ENCODE data around the gene C11orf87.

Gene C11orf87

GRCh38 chr11:109421981-109422869, at the start of gene C11orf87:
Gene C11orf87, plus strand, starts transcription at chr11:109422190. Its CDS starts 1,444 bp downstream, at chr11:109423634.
- no peak for DNase-seq

- DNase-seq = no peak
Measured at GRCh38 chr11:109374032-109374431, 48.0 kb upstream of the C11orf87 start.

- DNase-seq = no peak
Measured at GRCh38 chr11:109374441-109374840, 47.5 kb upstream of the C11orf87 start.

GRCh38 chr11:109377039-109377742, 44.8 kb upstream of the C11orf87 start:
- DNase-seq = no peak

- DNase-seq = no peak
Measured at GRCh38 chr11:109378034-109378433, 44.0 kb upstream of the C11orf87 start.

GRCh38 chr11:109383306-109383705, 38.7 kb upstream of the C11orf87 start:
- DNase-seq = no peak

- DNase-seq = no peak
Measured at GRCh38 chr11:109384873-109385272, 37.1 kb upstream of the C11orf87 start.

GRCh38 chr11:109388982-109389381, 33.0 kb upstream of the C11orf87 start:
- no peak for DNase-seq

- DNase-seq = no peak
Measured at GRCh38 chr11:109390752-109391151, 31.2 kb upstream of the C11orf87 start.

- DNase-seq = no peak
Measured at GRCh38 chr11:109401545-109401944, 20.4 kb upstream of the C11orf87 start.

GRCh38 chr11:109405671-109406070, 16.3 kb upstream of the C11orf87 start:
- no peak for DNase-seq

- DNase-seq = no peak
Measured at GRCh38 chr11:109416601-109417000, 5.4 kb upstream of the C11orf87 start.

- DNase-seq = no peak
Measured at GRCh38 chr11:109422870-109423465, 978 bp downstream of the C11orf87 start.

- DNase-seq = no peak
Measured at GRCh38 chr11:109423466-109424190, 1.6 kb downstream of the C11orf87 start.

GRCh38 chr11:109424901-109425300, 2.9 kb downstream of the C11orf87 start:
- no peak for DNase-seq

GRCh38 chr11:109425554-109425953, 3.6 kb downstream of the C11orf87 start:
- no peak for DNase-seq

GRCh38 chr11:109426442-109427240, 4.7 kb downstream of the C11orf87 start:
- no peak for DNase-seq

- DNase-seq = no peak
Measured at GRCh38 chr11:109432105-109432504, 10.1 kb downstream of the C11orf87 start.

GRCh38 chr11:109433753-109434256, 11.8 kb downstream of the C11orf87 start:
- no peak for DNase-seq

- no peak for DNase-seq
Measured at GRCh38 chr11:109435121-109435742, 13.2 kb downstream of the C11orf87 start.

GRCh38 chr11:109439684-109440083, 17.7 kb downstream of the C11orf87 start:
- no peak for DNase-seq
